Karpas-422 (cell line): ENCODE data around the gene CNGA4. TPM values are rescaled to one million over a fixed set of nuclear protein-coding genes. Genes with fewer than 3 reads are reported as not detected.

ENCODE experiments used
- DNase-seq: peaks from one replicate; pipeline ENCODE4 v3.0.0-alpha.2; 2015
- H2AFZ ChIP-seq: fragments of 200-600 bp; sonication (generic); 2 replicates; pipeline ENCODE4 v1.6.1; 2014; ENCODE audit warnings: antibody characterized with exemption, low read length, mixed read lengths
- H3K27ac ChIP-seq: fragments of 200-600 bp; sonication (generic); 2 replicates; pipeline ENCODE4 v1.5.1; 2014; ENCODE audit warnings: mild to moderate bottlenecking, low read length, moderate library complexity
- H3K27me3 ChIP-seq: fragments of 200-600 bp; sonication (generic); 2 replicates; pipeline ENCODE4 v1.6.1; 2014; ENCODE audit warnings: low read length, mixed read lengths
- H3K36me3 ChIP-seq: fragments of 200-600 bp; sonication (generic); 2 replicates; pipeline ENCODE4 v1.6.1; 2014; ENCODE audit warnings: low read length, mixed read lengths; ENCODE audit not compliant: insufficient read depth
- H3K4me1 ChIP-seq: fragments of 200-600 bp; sonication (generic); 2 replicates; pipeline ENCODE4 v1.6.1; 2014; ENCODE audit warnings: mild to moderate bottlenecking, low read length, mixed read lengths
- H3K4me2 ChIP-seq: fragments of 200-600 bp; sonication (generic); 2 replicates; pipeline ENCODE4 v1.6.1; 2014; ENCODE audit warnings: low read length, low read depth, mild to moderate bottlenecking; ENCODE audit not compliant: poor library complexity, severe bottlenecking
- H3K4me3 ChIP-seq: fragments of 200-600 bp; sonication (generic); 2 replicates; pipeline ENCODE4 v1.5.1; 2014; ENCODE audit warnings: mild to moderate bottlenecking, antibody characterized with exemption, low read length, mixed read lengths
- H3K79me2 ChIP-seq: fragments of 200-600 bp; sonication (generic); 2 replicates; pipeline ENCODE4 v1.6.1; 2014; ENCODE audit warnings: mild to moderate bottlenecking, low read length, mixed read lengths
- H3K9ac ChIP-seq: fragments of 200-600 bp; sonication (generic); 2 replicates; pipeline ENCODE4 v1.6.0; 2014; ENCODE audit warnings: low read length
- H3K9me2 ChIP-seq: fragments of 200-600 bp; sonication (generic), shearing (Covaris generic); replicated peaks from 2 replicates; pipeline ENCODE4 v1.6.0; 2014; ENCODE audit warnings: mild to moderate bottlenecking, low read length, moderate library complexity; ENCODE audit not compliant: insufficient read depth
- H3K9me3 ChIP-seq: fragments of 300-700, 200-600 bp; sonication (generic); 2 replicates; pipeline ENCODE4 v1.6.1; 2014; ENCODE audit warnings: low read length, mixed read lengths
- H4K20me1 ChIP-seq: fragments of 200-600 bp; sonication (generic); 2 replicates; pipeline ENCODE4 v1.6.1; 2014; ENCODE audit warnings: mild to moderate bottlenecking, antibody characterized with exemption, low read length, low read depth; ENCODE audit not compliant: insufficient read depth
- total RNA-seq: library from RNA; depleted of rRNA; stranded (reverse); fragments of >200 nt; shearing (Covaris generic); gene quantifications from 2 replicates; pipeline ENCODE4 v1.2.3, GENCODE V29; 2014; ENCODE audit warnings: low replicate concordance

Gene CNGA4
- total RNA-seq, 1 experiment from 2014 or later: 2.0 TPM

- H4K20me1 ChIP-seq: no peaks in the 10 kb centered on the region
- no peaks in the 10 kb centered on the region for H3K36me3 ChIP-seq
- H3K4me2 ChIP-seq: no peak overlapping the region
- H3K4me3 ChIP-seq: no peak overlapping the region
- H3K27me3 ChIP-seq: no peaks in the 10 kb centered on the region
- no peaks in the 10 kb centered on the region for H3K4me1 ChIP-seq
- no peaks in the 10 kb centered on the region for H3K9me2 ChIP-seq
- H2AFZ ChIP-seq: no peak overlapping the region
- H3K79me2 ChIP-seq: no peaks in the 10 kb centered on the region
- H3K27ac ChIP-seq: no peak overlapping the region
- H3K9me3 ChIP-seq: no peaks in the 10 kb centered on the region
- no peak overlapping the region for H3K9ac ChIP-seq
- no peak for DNase-seq
These were observed 19.3 kb downstream of the CNGA4 start for GRCh38 chr11:6258141-6258540.

GRCh38 chr11:6258571-6259081 lies 19.7 kb downstream of the CNGA4 start:
- H4K20me1 ChIP-seq: no peaks in the 10 kb centered on the region
- no peaks in the 10 kb centered on the region for H3K4me1 ChIP-seq
- no peak overlapping the region for H2AFZ ChIP-seq
- no peaks in the 10 kb centered on the region for H3K36me3 ChIP-seq
- H3K27ac ChIP-seq: no peak overlapping the region
- no peaks in the 10 kb centered on the region for H3K27me3 ChIP-seq
- no peak for DNase-seq
- no peaks in the 10 kb centered on the region for H3K9me2 ChIP-seq
- H3K4me2 ChIP-seq: no peak overlapping the region
- no peak overlapping the region for H3K9ac ChIP-seq
- H3K9me3 ChIP-seq: no peaks in the 10 kb centered on the region
- H3K79me2 ChIP-seq: no peaks in the 10 kb centered on the region
- no peak overlapping the region for H3K4me3 ChIP-seq

- Histone ChIP-seq H3K27me3 (no peaks in the 10 kb centered on the region), H3K9me2 (no peaks in the 10 kb centered on the region), H4K20me1 (no peaks in the 10 kb centered on the region), H3K9ac (no peak overlapping the region), H3K4me3 (no peak overlapping the region), H3K9me3 (no peaks in the 10 kb centered on the region), H3K4me2 (no peak overlapping the region), H3K4me1 (no peaks in the 10 kb centered on the region), H3K27ac (no peak overlapping the region), H3K79me2 (no peaks in the 10 kb centered on the region), H3K36me3 (no peaks in the 10 kb centered on the region), H2AFZ (no peak overlapping the region)
- no peak for DNase-seq
These were observed 21.4 kb downstream of the CNGA4 start for GRCh38 chr11:6260207-6260726.

- Histone ChIP-seq H3K9me3 (no peaks in the 10 kb centered on the region), H3K9me2 (no peaks in the 10 kb centered on the region), H4K20me1 (no peaks in the 10 kb centered on the region), H3K4me3 (no peak overlapping the region), H3K9ac (no peak overlapping the region), H3K4me2 (no peak overlapping the region), H2AFZ (no peak overlapping the region), H3K79me2 (no peaks in the 10 kb centered on the region), H3K27me3 (no peaks in the 10 kb centered on the region), H3K36me3 (no peaks in the 10 kb centered on the region), H3K4me1 (no peaks in the 10 kb centered on the region), H3K27ac (no peak overlapping the region)
- no peak for DNase-seq
These were observed 24.8 kb downstream of the CNGA4 start for GRCh38 chr11:6263662-6264061.

- Histone ChIP-seq H3K36me3 (no peaks in the 10 kb centered on the region), H3K27me3 (no peaks in the 10 kb centered on the region), H3K79me2 (no peaks in the 10 kb centered on the region), H3K27ac (no peak overlapping the region), H3K4me2 (no peak overlapping the region), H4K20me1 (no peaks in the 10 kb centered on the region), H3K4me1 (no peaks in the 10 kb centered on the region), H2AFZ (no peak overlapping the region), H3K4me3 (no peak overlapping the region), H3K9me2 (no peaks in the 10 kb centered on the region), H3K9ac (no peak overlapping the region), H3K9me3 (no peaks in the 10 kb centered on the region)
- DNase-seq: no peak
These were observed 29.9 kb downstream of the CNGA4 start for GRCh38 chr11:6268820-6269219.

- no peaks in the 10 kb centered on the region for H4K20me1 ChIP-seq
- H3K9me3 ChIP-seq: no peaks in the 10 kb centered on the region
- no peak overlapping the region for H3K27ac ChIP-seq
- H2AFZ ChIP-seq: no peak overlapping the region
- H3K4me2 ChIP-seq: no peak overlapping the region
- H3K79me2 ChIP-seq: no peaks in the 10 kb centered on the region
- DNase-seq: no peak
- H3K9me2 ChIP-seq: no peaks in the 10 kb centered on the region
- no peak overlapping the region for H3K4me3 ChIP-seq
- no peaks in the 10 kb centered on the region for H3K36me3 ChIP-seq
- H3K27me3 ChIP-seq: no peaks in the 10 kb centered on the region
- no peak overlapping the region for H3K9ac ChIP-seq
- no peaks in the 10 kb centered on the region for H3K4me1 ChIP-seq
These were observed 31.1 kb downstream of the CNGA4 start for GRCh38 chr11:6269994-6270393.

- H3K27ac ChIP-seq: no peak overlapping the region
- no peaks in the 10 kb centered on the region for H3K36me3 ChIP-seq
- no peaks in the 10 kb centered on the region for H3K9me3 ChIP-seq
- no peak overlapping the region for H3K4me2 ChIP-seq
- no peaks in the 10 kb centered on the region for H4K20me1 ChIP-seq
- no peaks in the 10 kb centered on the region for H3K79me2 ChIP-seq
- no peaks in the 10 kb centered on the region for H3K9me2 ChIP-seq
- DNase-seq: no peak
- no peak overlapping the region for H3K4me3 ChIP-seq
- no peak overlapping the region for H2AFZ ChIP-seq
- no peaks in the 10 kb centered on the region for H3K27me3 ChIP-seq
- H3K4me1 ChIP-seq: no peaks in the 10 kb centered on the region
- H3K9ac ChIP-seq: no peak overlapping the region
These were observed 31.8 kb downstream of the CNGA4 start for GRCh38 chr11:6270584-6271246.

- Histone ChIP-seq H3K27ac (no peak overlapping the region), H3K9me2 (no peaks in the 10 kb centered on the region), H3K9ac (no peak overlapping the region), H3K4me3 (no peak overlapping the region), H3K9me3 (no peaks in the 10 kb centered on the region), H3K27me3 (no peaks in the 10 kb centered on the region), H3K36me3 (no peaks in the 10 kb centered on the region), H4K20me1 (no peaks in the 10 kb centered on the region), H3K4me2 (no peak overlapping the region), H3K79me2 (no peaks in the 10 kb centered on the region), H3K4me1 (no peaks in the 10 kb centered on the region), H2AFZ (no peak overlapping the region)
- no peak for DNase-seq
These were observed 32.7 kb downstream of the CNGA4 start for GRCh38 chr11:6271598-6271997.
